PC-3 (cell line): ENCODE results near the gene NFU1. TPM values are rescaled to one million over a fixed set of nuclear protein-coding genes. Genes with fewer than 3 reads are reported as not detected.

Experiments
- ATAC-seq: fragments of 200-7000 bp; cut with Tn5 transposase; 2 replicates; pipeline ENCODE4 v1.9.1; 2020; ENCODE audit warnings: mild to moderate bottlenecking, moderate library complexity
- BruUV-seq: library from RNA; stranded (reverse); fragments of 400-500 nt; replicated peaks from 2 replicates; lab custom pipeline; 2021; lab: Mats Ljungman, UMichigan
- CTCF ChIA-PET: fragments of 300-600 bp; sonication (Branson Sonifier 250); formaldehyde crosslinking; loops from one replicate; lab custom pipeline; 2022; ENCODE audit warnings: antibody characterized with exemption; lab: Charles Lee
- POLR2A ChIA-PET: fragments of 300-600 bp; sonication (Branson Sonifier 250); formaldehyde crosslinking; loops from one replicate; lab custom pipeline; 2022; ENCODE audit warnings: antibody characterized with exemption; ENCODE audit not compliant: unreplicated experiment; lab: Charles Lee
- DNase-seq: peaks from one replicate; pipeline ENCODE4 v3.0.0-alpha.2; 2015
- H2AFZ ChIP-seq: fragments of 300-600 bp; sonication (generic); 2 replicates; pipeline ENCODE4 v1.6.0; 2016; ENCODE audit warnings: antibody characterized with exemption, low read length
- H3F3A ChIP-seq: fragments of 300-600 bp; sonication (generic); one replicate; pipeline ENCODE4 v1.6.0; 2017; ENCODE audit warnings: antibody characterized with exemption, low read length, control low read depth, mild to moderate bottlenecking; ENCODE audit not compliant: unreplicated experiment
- H3K27ac ChIP-seq: fragments of 300-600 bp; sonication (generic); 2 replicates; pipeline ENCODE4 v1.5.1; 2016; ENCODE audit warnings: mild to moderate bottlenecking, low read length
- H3K27me3 ChIP-seq: fragments of 300-600 bp; sonication (generic); 2 replicates; pipeline ENCODE4 v1.6.1; 2016; ENCODE audit warnings: low read length, mixed read lengths
- H3K36me3 ChIP-seq: fragments of 300-600 bp; sonication (generic); 2 replicates; pipeline ENCODE4 v1.6.1; 2016; ENCODE audit warnings: low read depth, mixed run types, low read length, mixed read lengths
- H3K4me1 ChIP-seq: fragments of 300-600 bp; sonication (generic); 2 replicates; pipeline ENCODE4 v1.5.1; 2016; ENCODE audit warnings: low read length; ENCODE audit not compliant: insufficient read depth
- H3K4me2 ChIP-seq: fragments of 300-600 bp; sonication (generic); 2 replicates; pipeline ENCODE4 v1.6.0; 2016; ENCODE audit warnings: low read length
- H3K4me3 ChIP-seq: fragments of 300-600 bp; sonication (generic); 2 replicates; pipeline ENCODE4 v1.5.1; 2016; ENCODE audit warnings: mild to moderate bottlenecking, low read length, mixed read lengths
- H3K79me2 ChIP-seq: fragments of 300-600 bp; sonication (generic); 2 replicates; pipeline ENCODE4 v1.6.1; 2017; ENCODE audit warnings: low read length, mixed read lengths
- H3K9ac ChIP-seq: fragments of 300-600 bp; sonication (generic); 2 replicates; pipeline ENCODE4 v1.6.0; 2016; ENCODE audit warnings: mild to moderate bottlenecking, low read length
- H3K9me2 ChIP-seq: fragments of 300-600 bp; sonication (generic); replicated peaks from 2 replicates; pipeline ENCODE4 v1.6.1; 2016; ENCODE audit warnings: mixed run types, low read length, mixed read lengths
- H3K9me3 ChIP-seq: fragments of 300-600 bp; sonication (generic); 2 replicates; pipeline ENCODE4 v1.6.1; 2016; ENCODE audit warnings: low read length, mixed read lengths
- H4K20me1 ChIP-seq: fragments of 300-600 bp; sonication (generic); 2 replicates; pipeline ENCODE4 v1.6.1; 2016; ENCODE audit warnings: low read length, mixed read lengths
- EZH2 ChIP-seq: fragments of 300-600 bp; sonication (generic); IDR thresholded peaks from one replicate; pipeline ENCODE4 v1.6.1; 2017; ENCODE audit warnings: antibody characterized with exemption, mild to moderate bottlenecking, low read length; ENCODE audit not compliant: unreplicated experiment
- EZH2phosphoT487 ChIP-seq: fragments of 300-600 bp; sonication (generic); IDR thresholded peaks from 2 replicates; pipeline ENCODE4 v1.6.1; 2018; ENCODE audit warnings: mild to moderate bottlenecking, antibody characterized with exemption, low read length, borderline replicate concordance
- intact Hi-C: fragments of 100-400 bp; cut with micrococcal nuclease; formaldehyde crosslinking; loops from 2 replicates; pipeline ENCODE4 v1.9.0; 2023
- total RNA-seq: library from RNA; depleted of rRNA; stranded (reverse); fragments of >200 nt; gene quantifications from 2 replicates; pipeline ENCODE4 v1.2.3, GENCODE V29; 2014
- TF ChIP-seq, protein P1 (sequence below): fragments of 300-600 bp; sonication (generic); conservative IDR thresholded peaks from 2 replicates; pipeline ENCODE4 v1.5.1; 2017; ENCODE audit warnings: antibody characterized with exemption, low read depth, mild to moderate bottlenecking, low read length

Gene NFU1
- total RNA-seq, 1 experiment from 2014 or later, result 45.6 TPM

DNA sequence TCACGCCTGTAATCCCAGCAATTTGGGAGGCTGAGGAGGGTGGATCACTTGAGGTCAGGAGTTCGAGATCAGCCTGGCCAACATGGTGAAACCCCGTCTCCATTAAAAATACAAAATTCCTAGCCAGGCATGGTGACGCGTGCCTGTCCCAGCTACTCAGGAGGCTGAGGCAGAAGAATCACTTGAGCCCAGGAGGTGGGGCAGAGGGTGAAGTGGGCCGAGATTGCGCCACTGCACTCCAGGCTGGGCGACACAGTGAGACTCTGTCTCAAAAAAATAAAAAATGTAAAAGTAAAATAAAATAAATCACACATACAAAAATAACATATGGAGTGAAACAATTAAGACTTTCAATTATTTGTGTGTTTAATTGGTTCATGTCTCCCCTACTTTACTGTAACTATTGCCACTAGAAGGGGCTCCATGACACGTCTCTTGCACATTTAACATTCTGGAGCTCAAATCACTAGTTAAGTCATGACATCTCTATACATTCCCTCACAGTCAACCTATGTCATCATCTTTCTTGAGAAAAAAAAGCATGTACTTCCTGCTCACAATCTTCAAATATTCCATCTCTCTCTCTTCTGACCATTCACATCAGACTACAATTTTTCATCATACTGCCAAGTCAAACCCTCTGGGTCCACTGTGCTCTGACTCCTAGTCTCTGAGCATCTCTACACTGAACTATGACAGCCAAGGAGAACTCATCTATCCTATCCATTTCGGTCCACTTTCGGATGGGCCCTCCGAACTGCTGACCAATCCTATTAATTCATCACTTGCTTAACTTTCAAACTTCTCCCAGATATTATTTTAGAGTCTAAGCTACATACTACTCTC, 56.9 kb downstream of the NFU1 start:
- POLR2A ChIA-PET, result interaction anchor here (0.6 kb wide), 1 partner anchor 52 kb away, joined by 3 read pairs; no protein-coding TSS in a partner anchor
- TF ChIP-seq EZH2phosphoT487, result no peak
- TF ChIP-seq EZH2, result no peak
- TF ChIP-seq, protein P1, sequence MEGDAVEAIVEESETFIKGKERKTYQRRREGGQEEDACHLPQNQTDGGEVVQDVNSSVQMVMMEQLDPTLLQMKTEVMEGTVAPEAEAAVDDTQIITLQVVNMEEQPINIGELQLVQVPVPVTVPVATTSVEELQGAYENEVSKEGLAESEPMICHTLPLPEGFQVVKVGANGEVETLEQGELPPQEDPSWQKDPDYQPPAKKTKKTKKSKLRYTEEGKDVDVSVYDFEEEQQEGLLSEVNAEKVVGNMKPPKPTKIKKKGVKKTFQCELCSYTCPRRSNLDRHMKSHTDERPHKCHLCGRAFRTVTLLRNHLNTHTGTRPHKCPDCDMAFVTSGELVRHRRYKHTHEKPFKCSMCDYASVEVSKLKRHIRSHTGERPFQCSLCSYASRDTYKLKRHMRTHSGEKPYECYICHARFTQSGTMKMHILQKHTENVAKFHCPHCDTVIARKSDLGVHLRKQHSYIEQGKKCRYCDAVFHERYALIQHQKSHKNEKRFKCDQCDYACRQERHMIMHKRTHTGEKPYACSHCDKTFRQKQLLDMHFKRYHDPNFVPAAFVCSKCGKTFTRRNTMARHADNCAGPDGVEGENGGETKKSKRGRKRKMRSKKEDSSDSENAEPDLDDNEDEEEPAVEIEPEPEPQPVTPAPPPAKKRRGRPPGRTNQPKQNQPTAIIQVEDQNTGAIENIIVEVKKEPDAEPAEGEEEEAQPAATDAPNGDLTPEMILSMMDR, result no peak
- intact Hi-C loops, result loop anchor here (10.0 kb wide), 1 partner anchor 105 kb away; no protein-coding TSS in a partner anchor
- H3K27ac ChIP-seq, result no peak overlapping the region
- H3K36me3 ChIP-seq, result 0 out of 2 replicates have a peak, but pooled peaks cover 5% of the 10 kb centered on the region
- DNase-seq (no peak), ATAC-seq (no peak)
- peaks cover 22% of the 10 kb centered on the region for H3K4me1 ChIP-seq
- H3K4me2 ChIP-seq, result no peak overlapping the region
- CTCF ChIA-PET, result interaction anchor here (0.6 kb wide), 1 partner anchor 347 kb away, joined by 3 read pairs; no protein-coding TSS in a partner anchor
- H4K20me1 ChIP-seq, result no peaks in the 10 kb centered on the region
- no peaks in the 10 kb centered on the region for H3F3A ChIP-seq
- H3K9ac ChIP-seq, result no peak overlapping the region
- no peaks in the 10 kb centered on the region for H3K27me3 ChIP-seq
- H3K79me2 ChIP-seq, result peaks cover 92% of the 10 kb centered on the region
- BruUV-seq, result no TSS peak
- H3K4me3 ChIP-seq, result no peak overlapping the region
- H3K9me2 ChIP-seq, result no peaks in the 10 kb centered on the region
- no peaks in the 10 kb centered on the region for H3K9me3 ChIP-seq
- no peak overlapping the region for H2AFZ ChIP-seq

DNA sequence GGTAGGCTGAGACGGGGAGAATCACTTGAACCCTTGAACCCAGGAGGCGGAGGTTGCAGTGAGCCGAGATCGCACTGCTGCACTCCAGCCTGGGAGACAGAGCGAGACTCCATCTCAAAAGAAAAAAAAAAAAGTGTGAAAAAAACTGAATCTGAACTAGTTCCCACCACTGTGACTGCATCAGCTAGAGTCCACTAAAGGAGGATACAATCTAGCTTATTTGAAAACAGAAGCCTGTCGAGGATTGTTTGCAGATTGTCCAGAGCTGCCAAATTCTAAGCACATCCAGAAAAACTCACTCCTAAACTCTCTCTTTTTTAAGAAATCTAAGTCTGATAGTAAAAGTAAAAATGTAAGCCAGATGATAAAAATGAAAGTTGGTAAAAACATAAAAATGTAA, 60.8 kb downstream of the NFU1 start:
- intact Hi-C loops, result no loop called here
- Histone ChIP-seq H3K9me2 (no peaks in the 10 kb centered on the region), H4K20me1 (no peaks in the 10 kb centered on the region), H3K36me3 (peaks cover 11% of the 10 kb centered on the region), H3K4me2 (no peak overlapping the region), H3K27me3 (no peaks in the 10 kb centered on the region), H3K4me3 (no peak overlapping the region), H3K79me2 (peaks cover 64% of the 10 kb centered on the region), H3F3A (no peaks in the 10 kb centered on the region), H3K9me3 (no peaks in the 10 kb centered on the region), H3K9ac (no peak overlapping the region), H2AFZ (no peak overlapping the region), H3K27ac (no peak overlapping the region), H3K4me1 (peaks cover 4% of the 10 kb centered on the region)
- TF ChIP-seq EZH2phosphoT487 (no peak), EZH2 (no peak)
- DNase-seq (no peak), ATAC-seq (no peak)
- ChIA-PET POLR2A (no interaction called here), CTCF (no interaction called here)
- no TSS peak for BruUV-seq

DNA sequence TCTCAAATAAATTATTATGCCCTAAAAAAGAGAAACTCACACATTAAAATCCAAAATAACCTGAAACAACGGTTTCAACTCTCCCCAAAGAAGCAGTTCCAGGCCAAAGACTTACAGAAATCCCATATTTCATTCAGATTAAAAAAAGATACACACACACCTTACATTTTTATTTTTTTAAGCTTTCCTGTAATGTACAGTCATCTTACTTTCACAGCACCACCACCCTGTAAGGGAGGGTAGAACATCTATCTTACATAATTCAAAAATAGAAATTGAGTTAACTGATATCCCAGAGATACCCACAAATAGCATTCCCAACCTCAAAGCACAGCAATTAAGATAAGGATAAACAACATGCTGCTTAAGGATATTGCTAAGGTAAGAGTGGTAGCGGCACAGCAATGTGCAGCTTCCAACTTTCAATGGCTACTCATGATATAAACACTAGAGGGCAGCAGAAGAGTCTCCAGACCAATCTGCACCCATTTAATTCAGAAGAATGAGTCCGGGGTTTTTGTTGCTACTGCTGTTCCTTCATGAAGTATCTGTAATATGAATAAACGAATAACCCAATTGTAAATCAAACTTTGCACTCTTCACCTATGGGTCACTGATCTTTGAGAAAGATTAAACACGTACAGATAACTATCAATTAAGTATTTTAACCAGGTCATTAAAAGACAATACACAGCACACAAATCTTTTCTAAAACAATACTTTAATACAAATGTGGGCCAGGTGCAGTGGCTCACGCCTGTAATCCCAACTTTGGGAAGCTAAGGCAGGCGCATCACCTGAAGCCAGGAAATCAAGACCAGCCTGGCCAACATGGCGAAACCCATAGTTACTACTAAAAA, 61.5 kb downstream of the NFU1 start:
- Histone ChIP-seq H3K9me2 (no peaks in the 10 kb centered on the region), H3K9me3 (no peaks in the 10 kb centered on the region), H3K4me1 (no peaks in the 10 kb centered on the region), H3K27me3 (no peaks in the 10 kb centered on the region), H2AFZ (no peak overlapping the region), H3K9ac (no peak overlapping the region), H3K79me2 (peaks cover 57% of the 10 kb centered on the region), H4K20me1 (no peaks in the 10 kb centered on the region), H3K4me2 (no peak overlapping the region), H3K4me3 (no peak overlapping the region), H3F3A (no peaks in the 10 kb centered on the region), H3K27ac (no peak overlapping the region), H3K36me3 (peaks cover 11% of the 10 kb centered on the region)
- intact Hi-C loops, result no loop called here
- CTCF ChIA-PET, result interaction anchor here (0.6 kb wide), 2 partner anchors 62 to 182 kb away, joined by 3 to 5 read pairs; partner anchors contain the start of gene NFU1
- POLR2A ChIA-PET, result no interaction called here
- BruUV-seq, result no TSS peak
- TF ChIP-seq EZH2phosphoT487, result no peak
- no peak for TF ChIP-seq EZH2
- TF ChIP-seq, protein P1, result peak; percentile 81
- ATAC-seq, result peak; percentile 46
- peak; percentile 57 for DNase-seq
